Sigmoid colon (tissue), 3 donors: ENCODE results near the gene BCOR.

Experiments
- CTCF ChIP-seq, 4 experiments: fragments of 450-650 bp in 3 of 4; fragments of 200-600 bp in 1 of 4; IDR thresholded peaks; one replicate each; pipeline ENCODE4 v1.5.1; 2016 to 2019; ENCODE audit warnings: antibody characterized with exemption in 4 of 4, mild to moderate bottlenecking in 3 of 4, moderate library complexity in 2 of 4
- POLR2A ChIP-seq, 2 donors: fragments of 450-650 bp; IDR thresholded peaks; one replicate each; pipeline ENCODE4 v1.6.1; 2016; ENCODE audit warnings: antibody characterized with exemption in 2 of 2, mild to moderate bottlenecking in 2 of 2, moderate library complexity in 2 of 2

- TF ChIP-seq CTCF (IDR thresholded peaks at IDR 0.05) = no peak
- no peak for TF ChIP-seq POLR2A (IDR thresholded peaks at IDR 0.05)
Observed at GRCh38 chrX:40007756-40008705, 89.7 kb downstream of the BCOR start.
